Measurements from ENCODE around the gene EIF1AD.

DNA sequence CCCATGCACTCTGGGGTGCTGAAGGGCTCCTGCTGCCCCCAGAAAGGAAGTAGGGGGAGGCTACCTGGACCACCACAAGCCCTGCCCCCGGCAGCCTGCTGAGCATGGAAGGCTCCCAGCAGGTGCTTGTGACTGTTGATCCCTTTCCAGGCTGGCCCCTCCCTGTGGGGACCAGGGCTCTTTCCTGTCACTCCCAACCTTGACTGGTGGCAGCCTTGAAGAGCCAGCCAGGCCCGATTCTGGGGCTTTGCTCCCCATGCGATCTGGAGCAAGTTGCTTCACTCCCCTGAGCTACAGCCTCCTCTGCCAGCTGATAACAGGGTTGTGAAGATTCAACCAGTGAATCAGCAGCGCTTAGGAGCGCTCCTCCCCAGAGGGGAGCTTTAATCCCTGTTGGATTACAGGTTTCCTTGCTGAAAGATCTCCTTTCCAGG lies 5.3 kb upstream of the EIF1AD start:
- TF ChIP-seq, protein P1, sequence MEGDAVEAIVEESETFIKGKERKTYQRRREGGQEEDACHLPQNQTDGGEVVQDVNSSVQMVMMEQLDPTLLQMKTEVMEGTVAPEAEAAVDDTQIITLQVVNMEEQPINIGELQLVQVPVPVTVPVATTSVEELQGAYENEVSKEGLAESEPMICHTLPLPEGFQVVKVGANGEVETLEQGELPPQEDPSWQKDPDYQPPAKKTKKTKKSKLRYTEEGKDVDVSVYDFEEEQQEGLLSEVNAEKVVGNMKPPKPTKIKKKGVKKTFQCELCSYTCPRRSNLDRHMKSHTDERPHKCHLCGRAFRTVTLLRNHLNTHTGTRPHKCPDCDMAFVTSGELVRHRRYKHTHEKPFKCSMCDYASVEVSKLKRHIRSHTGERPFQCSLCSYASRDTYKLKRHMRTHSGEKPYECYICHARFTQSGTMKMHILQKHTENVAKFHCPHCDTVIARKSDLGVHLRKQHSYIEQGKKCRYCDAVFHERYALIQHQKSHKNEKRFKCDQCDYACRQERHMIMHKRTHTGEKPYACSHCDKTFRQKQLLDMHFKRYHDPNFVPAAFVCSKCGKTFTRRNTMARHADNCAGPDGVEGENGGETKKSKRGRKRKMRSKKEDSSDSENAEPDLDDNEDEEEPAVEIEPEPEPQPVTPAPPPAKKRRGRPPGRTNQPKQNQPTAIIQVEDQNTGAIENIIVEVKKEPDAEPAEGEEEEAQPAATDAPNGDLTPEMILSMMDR (IDR thresholded peaks at IDR 0.05) = no peak
- TF ChIP-seq POLR2A (IDR thresholded peaks at IDR 0.05) = no peak
